B cell (primary cell): ENCODE measurements around the gene NOL4L.
"Not testable (repeated sequence)": the region's sequence is repeated elsewhere in the genome, so short reads cannot be mapped to it uniquely, and the experiment has no call there.

ENCODE experiments used
- EZH2 ChIP-seq: IDR thresholded peaks from 2 replicates; pipeline ENCODE4 v1.6.1; 2012; ENCODE audit warnings: borderline replicate concordance, low read depth, mild to moderate bottlenecking, moderate library complexity, low read length; ENCODE audit not compliant: insufficient read depth, poor library complexity, severe bottlenecking
- TF ChIP-seq, protein P1 (sequence below): fragments of 200-600 bp; IDR thresholded peaks from one replicate; pipeline ENCODE4 v1.8.0; 2022; ENCODE audit warnings: antibody characterized with exemption, mild to moderate bottlenecking

DNA sequence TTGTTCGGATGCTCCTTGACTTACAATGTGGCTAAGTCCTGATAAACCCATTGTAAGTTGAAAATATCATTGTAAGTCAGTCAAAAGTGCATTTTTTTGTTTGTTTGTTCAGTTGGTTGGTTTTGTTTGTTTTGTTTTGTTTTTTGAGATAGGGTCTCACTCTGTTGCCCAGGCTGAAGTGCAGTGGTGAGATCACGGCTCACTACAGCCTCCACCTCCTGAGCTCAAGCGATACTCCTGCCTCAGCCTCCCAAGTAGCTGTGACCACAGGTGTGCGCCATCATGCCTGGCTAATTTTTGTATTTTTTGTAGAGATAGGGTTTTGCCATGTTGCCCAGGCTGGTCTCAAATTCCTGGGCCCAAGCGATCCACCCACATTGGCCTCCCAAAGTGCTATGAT lies 9.5 kb upstream of the NOL4L start:
- TF ChIP-seq, protein P1, sequence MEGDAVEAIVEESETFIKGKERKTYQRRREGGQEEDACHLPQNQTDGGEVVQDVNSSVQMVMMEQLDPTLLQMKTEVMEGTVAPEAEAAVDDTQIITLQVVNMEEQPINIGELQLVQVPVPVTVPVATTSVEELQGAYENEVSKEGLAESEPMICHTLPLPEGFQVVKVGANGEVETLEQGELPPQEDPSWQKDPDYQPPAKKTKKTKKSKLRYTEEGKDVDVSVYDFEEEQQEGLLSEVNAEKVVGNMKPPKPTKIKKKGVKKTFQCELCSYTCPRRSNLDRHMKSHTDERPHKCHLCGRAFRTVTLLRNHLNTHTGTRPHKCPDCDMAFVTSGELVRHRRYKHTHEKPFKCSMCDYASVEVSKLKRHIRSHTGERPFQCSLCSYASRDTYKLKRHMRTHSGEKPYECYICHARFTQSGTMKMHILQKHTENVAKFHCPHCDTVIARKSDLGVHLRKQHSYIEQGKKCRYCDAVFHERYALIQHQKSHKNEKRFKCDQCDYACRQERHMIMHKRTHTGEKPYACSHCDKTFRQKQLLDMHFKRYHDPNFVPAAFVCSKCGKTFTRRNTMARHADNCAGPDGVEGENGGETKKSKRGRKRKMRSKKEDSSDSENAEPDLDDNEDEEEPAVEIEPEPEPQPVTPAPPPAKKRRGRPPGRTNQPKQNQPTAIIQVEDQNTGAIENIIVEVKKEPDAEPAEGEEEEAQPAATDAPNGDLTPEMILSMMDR, result not testable (repeated sequence)
- TF ChIP-seq EZH2, result not testable (repeated sequence)
